ENCODE measurements around the gene BCAS4.
"Not testable (repeated sequence)": the region's sequence is repeated elsewhere in the genome, so short reads cannot be mapped to it uniquely, and the experiment has no call there.

BCAS4 gene

GRCh38 chr20:50799176-50799889 lies 4.5 kb downstream of the BCAS4 start:
- DNase-seq (ENCODE audit: low read depth in 2 of 3, low spot score in 1 of 3) = no peak

- DNase-seq (ENCODE audit: low read depth in 2 of 3, low spot score in 1 of 3) = no peak
Observed at GRCh38 chr20:50799890-50800550, 5.2 kb downstream of the BCAS4 start.

GRCh38 chr20:50800986-50801746 lies 6.3 kb downstream of the BCAS4 start:
- not testable (repeated sequence) for DNase-seq (ENCODE audit: low read depth in 2 of 3, low spot score in 1 of 3)

- DNase-seq (ENCODE audit: low read depth in 2 of 3, low spot score in 1 of 3) = no peak
Observed at GRCh38 chr20:50801747-50802125, 6.9 kb downstream of the BCAS4 start.

GRCh38 chr20:50802289-50802688 lies 7.4 kb downstream of the BCAS4 start:
- DNase-seq (ENCODE audit: low read depth in 2 of 3, low spot score in 1 of 3) = no peak

- DNase-seq (ENCODE audit: low read depth in 2 of 3, low spot score in 1 of 3) = no peak
Observed at GRCh38 chr20:50804437-50805348, 9.8 kb downstream of the BCAS4 start.

- no peak for DNase-seq (ENCODE audit: low read depth in 2 of 3, low spot score in 1 of 3)
Observed at GRCh38 chr20:50805349-50805684, 10.5 kb downstream of the BCAS4 start.

GRCh38 chr20:50806126-50806768 lies 11.4 kb downstream of the BCAS4 start:
- DNase-seq (ENCODE audit: low read depth in 2 of 3, low spot score in 1 of 3) = no peak

GRCh38 chr20:50810063-50810462 lies 15.2 kb downstream of the BCAS4 start:
- DNase-seq (ENCODE audit: low read depth in 2 of 3, low spot score in 1 of 3) = no peak

- no peak for DNase-seq (ENCODE audit: low read depth in 2 of 3, low spot score in 1 of 3)
Observed at GRCh38 chr20:50810842-50811241, 16.0 kb downstream of the BCAS4 start.

GRCh38 chr20:50813101-50813643 lies 18.3 kb downstream of the BCAS4 start:
- DNase-seq (ENCODE audit: low read depth in 2 of 3, low spot score in 1 of 3) = no peak

- DNase-seq (ENCODE audit: low read depth in 2 of 3, low spot score in 1 of 3) = no peak
Observed at GRCh38 chr20:50813801-50814200, 18.9 kb downstream of the BCAS4 start.

- DNase-seq (ENCODE audit: low read depth in 2 of 3, low spot score in 1 of 3) = no peak
Observed at GRCh38 chr20:50814438-50815161, 19.7 kb downstream of the BCAS4 start.

GRCh38 chr20:50815162-50815989 lies 20.5 kb downstream of the BCAS4 start:
- DNase-seq (ENCODE audit: low read depth in 2 of 3, low spot score in 1 of 3) = no peak

- DNase-seq (ENCODE audit: low read depth in 2 of 3, low spot score in 1 of 3) = no peak
Observed at GRCh38 chr20:50817776-50818172, 22.9 kb downstream of the BCAS4 start.

- no peak for DNase-seq (ENCODE audit: low read depth in 2 of 3, low spot score in 1 of 3)
Observed at GRCh38 chr20:50819349-50819748, 24.5 kb downstream of the BCAS4 start.

GRCh38 chr20:50820515-50821256 lies 25.8 kb downstream of the BCAS4 start:
- no peak for DNase-seq (ENCODE audit: low read depth in 2 of 3, low spot score in 1 of 3)

GRCh38 chr20:50821257-50821921 lies 26.5 kb downstream of the BCAS4 start:
- DNase-seq (ENCODE audit: low read depth in 2 of 3, low spot score in 1 of 3) = no peak

All from stimulated activated CD4-positive, alpha-beta T cell treated with anti-CD3 and anti-CD28 coated beads, Interleukin-12 subunit alpha, Interleukin-12 subunit beta, amount 100 ng/mL, for 48 hours (primary cell).